ENCODE measurements around the gene HSBP1.
A peak's percentile ranks its signal among the peaks of the same experiment; 100 is the strongest.

HSBP1 gene

GRCh38 chr16:83807710-83808572 is at the start of gene HSBP1:
Gene HSBP1, plus strand, starts transcription at chr16:83807978. Its CDS starts 99 bp downstream, at chr16:83808077.
- in situ Hi-C loops (cut with MboI; ENCODE audit: low pct_unique_long_range_greater_than_20kb, low sequenced_read_pairs): no loop called here
- DNase-seq: peak; percentile 88

- in situ Hi-C loops (cut with MboI; ENCODE audit: low pct_unique_long_range_greater_than_20kb, low sequenced_read_pairs): no loop called here
- DNase-seq: no peak
Measured at GRCh38 chr16:83762141-83762991, 45.4 kb upstream of the HSBP1 start.

GRCh38 chr16:83762992-83763358 is 44.8 kb upstream of the HSBP1 start:
- no peak for DNase-seq
- in situ Hi-C loops (cut with MboI; ENCODE audit: low pct_unique_long_range_greater_than_20kb, low sequenced_read_pairs): no loop called here

GRCh38 chr16:83768986-83769385 is 38.8 kb upstream of the HSBP1 start:
- in situ Hi-C loops (cut with MboI; ENCODE audit: low pct_unique_long_range_greater_than_20kb, low sequenced_read_pairs): no loop called here

GRCh38 chr16:83769397-83770008 is 38.3 kb upstream of the HSBP1 start:
- in situ Hi-C loops (cut with MboI; ENCODE audit: low pct_unique_long_range_greater_than_20kb, low sequenced_read_pairs): no loop called here
- peak; percentile 23 for DNase-seq

More at GRCh38 chr16:83768986-83769385, 38.8 kb upstream of the HSBP1 start:
- no peak for DNase-seq

- in situ Hi-C loops (cut with MboI; ENCODE audit: low pct_unique_long_range_greater_than_20kb, low sequenced_read_pairs): no loop called here
Measured at GRCh38 chr16:83771306-83771942, 36.4 kb upstream of the HSBP1 start.

GRCh38 chr16:83772806-83773205 is 35.0 kb upstream of the HSBP1 start:
- DNase-seq: no peak
- in situ Hi-C loops (cut with MboI; ENCODE audit: low pct_unique_long_range_greater_than_20kb, low sequenced_read_pairs): no loop called here

More at GRCh38 chr16:83771306-83771942, 36.4 kb upstream of the HSBP1 start:
- no peak for DNase-seq

- in situ Hi-C loops (cut with MboI; ENCODE audit: low pct_unique_long_range_greater_than_20kb, low sequenced_read_pairs): no loop called here
- DNase-seq: no peak
Measured at GRCh38 chr16:83774066-83774465, 33.7 kb upstream of the HSBP1 start.

- DNase-seq: no peak
- in situ Hi-C loops (cut with MboI; ENCODE audit: low pct_unique_long_range_greater_than_20kb, low sequenced_read_pairs): no loop called here
Measured at GRCh38 chr16:83776944-83777343, 30.8 kb upstream of the HSBP1 start.

- no peak for DNase-seq
- in situ Hi-C loops (cut with MboI; ENCODE audit: low pct_unique_long_range_greater_than_20kb, low sequenced_read_pairs): no loop called here
Measured at GRCh38 chr16:83779886-83780285, 27.9 kb upstream of the HSBP1 start.

GRCh38 chr16:83785455-83785854 is 22.3 kb upstream of the HSBP1 start:
- in situ Hi-C loops (cut with MboI; ENCODE audit: low pct_unique_long_range_greater_than_20kb, low sequenced_read_pairs): no loop called here
- DNase-seq: no peak

GRCh38 chr16:83789642-83790401 is 18.0 kb upstream of the HSBP1 start:
- in situ Hi-C loops (cut with MboI; ENCODE audit: low pct_unique_long_range_greater_than_20kb, low sequenced_read_pairs): no loop called here

GRCh38 chr16:83791916-83792315 is 15.9 kb upstream of the HSBP1 start:
- DNase-seq: no peak
- in situ Hi-C loops (cut with MboI; ENCODE audit: low pct_unique_long_range_greater_than_20kb, low sequenced_read_pairs): no loop called here

More at GRCh38 chr16:83789642-83790401, 18.0 kb upstream of the HSBP1 start:
- no peak for DNase-seq

- in situ Hi-C loops (cut with MboI; ENCODE audit: low pct_unique_long_range_greater_than_20kb, low sequenced_read_pairs): no loop called here
- no peak for DNase-seq
Measured at GRCh38 chr16:83792391-83792790, 15.4 kb upstream of the HSBP1 start.

- DNase-seq: no peak
Measured at GRCh38 chr16:83793179-83793578, 14.6 kb upstream of the HSBP1 start.

GRCh38 chr16:83794860-83795554 is 12.8 kb upstream of the HSBP1 start:
- no peak for DNase-seq
- in situ Hi-C loops (cut with MboI; ENCODE audit: low pct_unique_long_range_greater_than_20kb, low sequenced_read_pairs): no loop called here

More at GRCh38 chr16:83793179-83793578, 14.6 kb upstream of the HSBP1 start:
- in situ Hi-C loops (cut with MboI; ENCODE audit: low pct_unique_long_range_greater_than_20kb, low sequenced_read_pairs): no loop called here

GRCh38 chr16:83797013-83797412 is 10.8 kb upstream of the HSBP1 start:
- in situ Hi-C loops (cut with MboI; ENCODE audit: low pct_unique_long_range_greater_than_20kb, low sequenced_read_pairs): no loop called here
- no peak for DNase-seq

- in situ Hi-C loops (cut with MboI; ENCODE audit: low pct_unique_long_range_greater_than_20kb, low sequenced_read_pairs): no loop called here
- no peak for DNase-seq
Measured at GRCh38 chr16:83799336-83799735, 8.4 kb upstream of the HSBP1 start.

All from KBM-7 (cell line).